GM12874 (cell line): ENCODE results near the gene PTGR2.

Experiments
- CTCF ChIP-seq: IDR thresholded peaks from 2 replicates; pipeline ENCODE4 v1.5.1; 2011; ENCODE audit warnings: low read depth, mild to moderate bottlenecking, control low read depth, low read length, moderate library complexity; ENCODE audit not compliant: insufficient read depth

PTGR2 gene

GRCh38 chr14:73851567-73852382 is at the start of gene PTGR2:
PTGR2 (plus strand) TSS chr14:73851831; CDS start chr14:73858863, 7,032 bp downstream.
- no peak for TF ChIP-seq CTCF

- TF ChIP-seq CTCF, result no peak
Observed at GRCh38 chr14:73802431-73803188, 49.0 kb upstream of the PTGR2 start.

GRCh38 chr14:73804636-73805035 is 47.0 kb upstream of the PTGR2 start:
- TF ChIP-seq CTCF, result no peak

DNA sequence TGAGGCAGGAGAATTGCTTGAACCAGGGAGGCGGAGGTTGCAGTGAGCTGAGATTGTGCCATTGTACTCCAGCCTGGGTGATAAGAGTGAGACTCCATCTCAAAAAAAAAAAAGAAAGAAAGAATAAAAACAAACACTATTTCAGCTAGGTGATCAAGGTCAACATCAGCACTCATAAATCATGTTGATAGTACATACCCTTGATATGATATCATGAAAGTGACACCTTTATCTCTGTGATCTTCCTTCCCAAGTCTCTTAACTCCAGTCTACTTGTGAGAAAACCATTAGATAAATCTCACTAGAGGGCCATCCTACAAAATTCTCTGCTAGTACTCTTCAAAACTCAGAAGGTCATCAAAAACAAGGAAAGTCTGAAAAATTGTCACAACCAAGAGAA is 44.2 kb upstream of the PTGR2 start:
- TF ChIP-seq CTCF, result no peak

DNA sequence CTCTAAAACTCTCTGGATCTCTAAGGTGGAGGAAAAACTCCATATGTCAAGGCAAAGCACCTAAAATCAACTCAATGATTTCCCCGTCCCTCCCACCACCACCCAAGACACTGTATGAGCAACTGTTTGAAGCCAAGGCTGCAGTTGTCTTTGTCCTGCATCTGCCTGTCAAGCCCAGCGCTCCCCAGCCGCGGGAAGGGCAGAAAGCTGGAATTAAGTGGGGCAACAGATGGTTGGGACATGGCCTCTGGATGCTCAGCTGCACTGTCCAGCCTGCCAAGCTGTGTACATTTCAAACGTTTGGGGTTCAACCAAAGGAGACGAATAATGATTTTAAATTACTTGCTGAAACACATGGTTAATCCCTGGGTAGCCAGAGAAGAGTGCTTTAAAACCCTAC is 42.2 kb upstream of the PTGR2 start:
- no peak for TF ChIP-seq CTCF

DNA sequence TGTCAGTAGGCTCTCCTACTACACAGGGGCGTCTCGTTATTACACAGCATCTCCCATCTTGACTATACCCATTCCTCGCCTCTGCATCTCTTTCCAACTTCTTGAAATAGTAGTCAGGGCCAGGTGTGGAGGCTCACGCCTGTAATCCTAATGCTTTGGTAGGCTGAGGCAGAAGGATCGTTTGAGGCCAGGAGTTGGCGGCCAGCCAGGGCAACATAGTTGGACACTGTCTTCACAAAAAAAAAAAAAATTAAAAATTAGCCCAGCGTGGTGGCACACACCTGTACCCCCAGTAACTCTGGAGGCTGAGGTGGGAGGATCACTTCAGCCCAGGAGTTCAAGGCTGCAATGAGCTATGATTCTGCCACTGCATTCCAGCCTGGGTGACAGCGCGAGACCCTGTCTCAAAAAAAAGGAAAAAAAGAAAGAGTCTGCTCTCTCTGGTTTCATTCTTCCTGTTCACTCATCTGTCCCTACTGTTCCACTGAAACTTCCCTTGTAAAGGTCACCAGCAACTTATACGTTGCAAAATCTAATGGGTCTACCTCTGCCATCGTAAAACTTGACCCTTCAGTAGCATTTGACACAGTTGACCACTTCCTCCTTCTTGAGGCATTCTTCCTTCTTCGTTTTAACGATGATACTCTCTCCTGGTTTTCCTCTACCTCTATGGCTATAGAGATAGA is 41.0 kb upstream of the PTGR2 start:
- no peak for TF ChIP-seq CTCF

GRCh38 chr14:73811164-73811503 is 40.5 kb upstream of the PTGR2 start:
- TF ChIP-seq CTCF, result no peak
